Measurements from ENCODE around the gene EDN2. TPM values are rescaled to one million over a fixed set of nuclear protein-coding genes. Genes with fewer than 3 reads are reported as not detected.

The EDN2 gene
- total and polyA plus RNA-seq, 8 donors: 1.5 to 71.8 (median 2.5) TPM; not detected in 3

DNA sequence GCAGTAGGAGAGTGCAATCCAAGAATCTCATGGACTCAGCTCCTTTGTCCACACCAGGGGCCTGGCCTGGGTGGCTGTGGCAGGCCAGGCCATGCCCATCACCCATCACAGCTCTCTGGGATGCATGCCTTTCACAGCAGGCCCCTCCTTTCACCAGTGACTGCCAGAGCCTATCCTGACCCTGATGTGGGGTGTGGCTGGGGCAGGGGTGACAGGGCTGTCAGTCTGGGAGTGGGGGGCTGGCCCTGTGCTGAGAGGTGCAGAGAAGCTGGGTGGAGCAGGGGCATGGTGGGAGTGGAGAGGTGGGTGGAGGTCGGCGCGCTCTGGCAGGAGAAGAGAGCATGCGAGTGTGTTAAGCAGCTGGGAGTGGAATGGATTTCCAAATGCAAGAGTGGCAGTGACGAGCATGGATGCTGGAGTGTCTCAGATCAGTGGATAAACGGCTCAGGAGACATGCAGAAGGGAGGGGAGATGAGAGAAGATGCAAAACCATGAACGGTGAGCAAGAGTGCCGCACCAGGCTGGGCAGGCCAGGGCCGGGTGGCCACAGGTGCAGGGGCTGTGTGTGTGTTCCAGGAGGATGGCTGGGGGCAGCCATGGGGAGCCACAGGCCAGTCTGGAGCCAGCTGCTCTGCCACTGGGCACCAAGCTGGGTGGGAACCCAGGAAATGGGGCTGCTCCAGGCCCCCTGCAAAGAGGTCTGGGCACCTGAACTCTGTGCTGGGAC lies 39.6 kb upstream of the EDN2 start:
- no peak overlapping the region for H3K27ac ChIP-seq
- 77 to 83% (median 82%) methylated on average over 9 of the region's 9 CpGs for WGBS, 5 donors
- H3K4me3 ChIP-seq: no peak overlapping the region
- H3K9me3 ChIP-seq: no peaks in the 10 kb centered on the region
- H3K27me3 ChIP-seq: no peaks in the 10 kb centered on the region
- H3K4me1 ChIP-seq: no peaks in the 10 kb centered on the region
- no peak for DNase-seq
- no peak for TF ChIP-seq POLR2AphosphoS5 (IDR thresholded peaks at IDR 0.05)
- TF ChIP-seq, protein P1, sequence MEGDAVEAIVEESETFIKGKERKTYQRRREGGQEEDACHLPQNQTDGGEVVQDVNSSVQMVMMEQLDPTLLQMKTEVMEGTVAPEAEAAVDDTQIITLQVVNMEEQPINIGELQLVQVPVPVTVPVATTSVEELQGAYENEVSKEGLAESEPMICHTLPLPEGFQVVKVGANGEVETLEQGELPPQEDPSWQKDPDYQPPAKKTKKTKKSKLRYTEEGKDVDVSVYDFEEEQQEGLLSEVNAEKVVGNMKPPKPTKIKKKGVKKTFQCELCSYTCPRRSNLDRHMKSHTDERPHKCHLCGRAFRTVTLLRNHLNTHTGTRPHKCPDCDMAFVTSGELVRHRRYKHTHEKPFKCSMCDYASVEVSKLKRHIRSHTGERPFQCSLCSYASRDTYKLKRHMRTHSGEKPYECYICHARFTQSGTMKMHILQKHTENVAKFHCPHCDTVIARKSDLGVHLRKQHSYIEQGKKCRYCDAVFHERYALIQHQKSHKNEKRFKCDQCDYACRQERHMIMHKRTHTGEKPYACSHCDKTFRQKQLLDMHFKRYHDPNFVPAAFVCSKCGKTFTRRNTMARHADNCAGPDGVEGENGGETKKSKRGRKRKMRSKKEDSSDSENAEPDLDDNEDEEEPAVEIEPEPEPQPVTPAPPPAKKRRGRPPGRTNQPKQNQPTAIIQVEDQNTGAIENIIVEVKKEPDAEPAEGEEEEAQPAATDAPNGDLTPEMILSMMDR (IDR thresholded peaks at IDR 0.05): no peak
- TF ChIP-seq POLR2A (IDR thresholded peaks at IDR 0.05): no peak
- no peak for TF ChIP-seq EP300 (IDR thresholded peaks at IDR 0.05)
- intact Hi-C loops (cut with DNase I; ENCODE audit: low total_unique reads): no loop called here
- H3K36me3 ChIP-seq: peaks cover 0 to 13% (median 0%) of the 10 kb centered on the region in 4 donors

DNA sequence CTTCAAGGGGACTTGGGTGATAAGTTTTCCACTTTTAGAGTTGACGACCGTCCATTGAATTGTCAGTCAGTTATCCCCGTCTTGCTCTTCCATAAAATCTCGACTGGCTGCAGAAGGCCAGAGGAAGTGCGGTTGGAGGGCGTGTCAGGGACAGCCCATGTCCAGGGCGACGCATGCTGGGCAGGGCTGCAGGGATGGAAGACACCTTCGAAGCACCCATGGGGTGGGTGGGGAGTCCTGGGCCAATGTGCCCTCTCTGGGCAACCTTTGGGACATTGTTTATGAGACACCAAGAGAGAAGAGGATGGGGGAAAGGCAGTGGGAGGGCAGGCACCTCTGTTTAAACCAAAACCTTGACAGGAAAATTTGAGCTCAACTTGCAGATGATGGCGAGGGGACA lies 38.6 kb upstream of the EDN2 start:
- H3K9me3 ChIP-seq: no peaks in the 10 kb centered on the region
- H3K27ac ChIP-seq: no peak overlapping the region
- DNase-seq: no peak
- intact Hi-C loops (cut with DNase I; ENCODE audit: low total_unique reads): no loop called here
- H3K36me3 ChIP-seq: peaks cover 0 to 13% (median 0%) of the 10 kb centered on the region in 4 donors
- 80 to 84% (median 81%) methylated on average over 10 of the region's 10 CpGs for WGBS, 5 donors
- TF ChIP-seq POLR2A (IDR thresholded peaks at IDR 0.05) (no peak), POLR2AphosphoS5 (IDR thresholded peaks at IDR 0.05) (no peak), EP300 (IDR thresholded peaks at IDR 0.05) (no peak)
- TF ChIP-seq, protein P1 (IDR thresholded peaks at IDR 0.05): no peak
- H3K4me1 ChIP-seq: no peaks in the 10 kb centered on the region
- no peak overlapping the region for H3K4me3 ChIP-seq
- no peaks in the 10 kb centered on the region for H3K27me3 ChIP-seq

DNA sequence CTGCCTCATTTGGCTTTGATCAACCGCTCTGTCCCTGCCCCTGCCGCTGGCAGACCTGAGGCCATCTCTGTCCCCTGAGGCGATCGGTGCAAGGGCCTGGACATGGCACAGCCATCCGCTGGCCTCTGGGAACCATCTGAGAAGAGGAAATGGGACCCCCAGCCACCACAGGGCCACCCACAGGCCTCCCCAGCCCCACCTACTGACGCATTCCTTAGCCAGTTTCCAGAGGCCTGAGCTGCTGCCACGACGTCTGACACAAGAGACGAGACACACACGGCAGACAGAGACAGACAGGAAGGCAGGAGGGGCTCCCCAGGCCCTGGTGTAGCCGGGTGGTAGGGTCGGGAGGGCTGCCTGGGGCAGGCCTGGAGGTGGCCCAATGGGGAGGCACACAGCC lies 37.3 kb upstream of the EDN2 start:
- 77 to 83% (median 80%) methylated on average over 1 to 12 of the region's 12 CpGs for WGBS, 5 donors

DNA sequence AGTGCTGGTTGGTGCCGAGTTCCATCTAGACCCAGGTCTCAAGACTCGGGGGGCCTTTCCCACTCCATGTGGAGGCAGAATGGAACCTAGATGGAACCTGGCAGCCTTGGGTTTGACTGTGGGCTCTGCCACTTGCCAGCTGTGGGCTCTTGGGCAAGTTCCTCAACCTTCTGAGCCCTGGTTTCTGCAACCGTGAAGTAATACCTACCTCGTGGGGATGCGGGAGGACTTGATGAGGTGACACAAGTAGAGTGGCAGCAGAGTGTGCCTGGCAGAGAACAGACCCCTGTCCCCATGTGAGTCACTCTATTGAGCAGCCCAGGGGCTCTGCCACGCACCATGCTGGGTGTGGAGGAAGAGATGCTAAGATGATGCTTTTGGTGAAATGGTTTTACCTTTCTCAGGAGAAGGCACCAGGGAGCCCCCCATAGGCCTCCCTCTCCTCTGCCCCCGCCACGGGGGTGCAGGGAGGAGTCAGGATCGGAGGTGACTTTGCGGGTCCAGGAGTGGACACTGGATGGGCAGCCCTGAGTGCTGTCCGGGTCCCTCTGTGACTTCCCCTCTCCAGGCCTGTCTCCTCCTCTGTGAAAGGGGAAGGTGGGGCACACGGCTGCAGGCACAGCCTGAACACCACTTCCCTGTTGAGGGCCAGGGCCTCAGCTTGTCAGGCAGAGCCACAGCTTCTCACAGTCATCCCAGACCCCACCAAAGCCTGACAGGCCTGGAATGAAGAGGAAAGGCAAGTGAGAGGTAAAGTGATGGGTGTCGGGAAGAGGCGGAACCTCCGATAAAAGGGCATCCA lies 36.7 kb upstream of the EDN2 start:
- no peaks in the 10 kb centered on the region for H3K9me3 ChIP-seq
- TF ChIP-seq EP300 (IDR thresholded peaks at IDR 0.05): no peak
- TF ChIP-seq, protein P1 (IDR thresholded peaks at IDR 0.05): no peak
- TF ChIP-seq POLR2AphosphoS5 (IDR thresholded peaks at IDR 0.05): no peak
- TF ChIP-seq POLR2A (IDR thresholded peaks at IDR 0.05): no peak
- WGBS, 5 donors: 81 to 89% (median 85%) methylated on average over 9 to 15 of the region's 15 CpGs
- intact Hi-C loops (cut with DNase I; ENCODE audit: low total_unique reads): no loop called here
- no peak overlapping the region for H3K4me3 ChIP-seq
- H3K4me1 ChIP-seq: peaks cover 6 to 12% (median 10%) of the 10 kb centered on the region in 4 donors
- no peak overlapping the region for H3K27ac ChIP-seq
- no peak for DNase-seq
- peaks cover 0 to 13% (median 0%) of the 10 kb centered on the region in 4 donors for H3K36me3 ChIP-seq
- no peaks in the 10 kb centered on the region for H3K27me3 ChIP-seq

More for the DNA sequence above, 37.3 kb upstream of the EDN2 start:
- peaks cover 0 to 13% (median 0%) of the 10 kb centered on the region in 4 donors for H3K36me3 ChIP-seq
- no peak overlapping the region for H3K27ac ChIP-seq
- peaks cover under 1 to 7% (median 4%) of the 10 kb centered on the region in 4 donors for H3K4me1 ChIP-seq
- H3K27me3 ChIP-seq: no peaks in the 10 kb centered on the region
- no peaks in the 10 kb centered on the region for H3K9me3 ChIP-seq
- DNase-seq: no peak
- intact Hi-C loops (cut with DNase I; ENCODE audit: low total_unique reads): no loop called here
- no peak overlapping the region for H3K4me3 ChIP-seq
- TF ChIP-seq, protein P1 (IDR thresholded peaks at IDR 0.05): no peak
- no peak for TF ChIP-seq POLR2A (IDR thresholded peaks at IDR 0.05)
- no peak for TF ChIP-seq EP300 (IDR thresholded peaks at IDR 0.05)
- no peak for TF ChIP-seq POLR2AphosphoS5 (IDR thresholded peaks at IDR 0.05)
